Right cardiac atrium (tissue), 5 donors: ENCODE data around the gene TALDO1. TPM values are rescaled to one million over a fixed set of nuclear protein-coding genes. Genes with fewer than 3 reads are reported as not detected.

Experiments used
- ATAC-seq, 2 donors: fragments of 200-7000 bp; cut with Tn5 transposase; one replicate each; pipeline versions ENCODE4 v1.8.0 to v1.9.1; 2020; ENCODE audit warnings: moderate library complexity in 2 of 2, mild to moderate bottlenecking in 1 of 2
- DNase-seq, 3 donors: peaks; one replicate each; pipeline ENCODE4 v3.0.0-alpha.2; 2020
- H3K27ac ChIP-seq: one replicate; pipeline ENCODE4 v1.5.1; 2013; ENCODE audit warnings: mild to moderate bottlenecking, low read length, control low read depth, moderate library complexity
- H3K27me3 ChIP-seq: one replicate; pipeline ENCODE4 v1.6.1; 2013; ENCODE audit not compliant: control insufficient read depth, insufficient read depth
- H3K4me1 ChIP-seq: one replicate; pipeline ENCODE4 v1.6.1; 2013; ENCODE audit warnings: low read length; ENCODE audit not compliant: control insufficient read depth, insufficient read depth
- H3K4me3 ChIP-seq: one replicate; pipeline ENCODE4 v1.5.1; 2013; ENCODE audit warnings: low read length, control low read depth
- H3K9me3 ChIP-seq: one replicate; pipeline ENCODE4 v1.6.1; 2013; ENCODE audit warnings: low read length; ENCODE audit not compliant: control insufficient read depth
- WGBS: extraction: QIAGEN DNeasy Blood & Tissue Kit; methylation state at CpG from one replicate; pipeline ENCODE4 v1.1.7; 2013; 5-methylcytosine and 5-hydroxymethylcytosine counted together
- intact Hi-C, 4 donors: fragments of 100-400 bp; cut with DNase I; formaldehyde crosslinking; loops; one replicate each; pipeline versions ENCODE4 v1.11.0 to v1.14.0; 2022 to 2023
- polyA plus RNA-seq: library from polyadenylated mRNA; stranded (reverse); fragments of 200-250 nt; gene quantifications from one replicate; pipeline ENCODE4 v1.2.3, GENCODE V29; 2013
- total RNA-seq, 4 donors: library from RNA; stranded (reverse); fragmentation: NEBNext Ultra II Directional; extraction: Animal tissue kit (Norgen Biotek cat#: 25700); gene quantifications; one replicate each; pipeline ENCODE4 v1.2.1, GENCODE V29; 2021
- donor health status: healthy with polysubstance abuse.
- donor health status: DM: no; HTN: yes; CAD: no.
- donor health status: DM: no; HTN: no; CAD: no.
- donor health status: DM: no; HTN: yes; CAD: no; lungs with severe emphysema.
- donor health status: DM: yes; HTN: yes; CAD: no.

The TALDO1 gene
- total and polyA plus RNA-seq, 5 donors = 82.3 to 99.9 (median 94.7) TPM

DNA sequence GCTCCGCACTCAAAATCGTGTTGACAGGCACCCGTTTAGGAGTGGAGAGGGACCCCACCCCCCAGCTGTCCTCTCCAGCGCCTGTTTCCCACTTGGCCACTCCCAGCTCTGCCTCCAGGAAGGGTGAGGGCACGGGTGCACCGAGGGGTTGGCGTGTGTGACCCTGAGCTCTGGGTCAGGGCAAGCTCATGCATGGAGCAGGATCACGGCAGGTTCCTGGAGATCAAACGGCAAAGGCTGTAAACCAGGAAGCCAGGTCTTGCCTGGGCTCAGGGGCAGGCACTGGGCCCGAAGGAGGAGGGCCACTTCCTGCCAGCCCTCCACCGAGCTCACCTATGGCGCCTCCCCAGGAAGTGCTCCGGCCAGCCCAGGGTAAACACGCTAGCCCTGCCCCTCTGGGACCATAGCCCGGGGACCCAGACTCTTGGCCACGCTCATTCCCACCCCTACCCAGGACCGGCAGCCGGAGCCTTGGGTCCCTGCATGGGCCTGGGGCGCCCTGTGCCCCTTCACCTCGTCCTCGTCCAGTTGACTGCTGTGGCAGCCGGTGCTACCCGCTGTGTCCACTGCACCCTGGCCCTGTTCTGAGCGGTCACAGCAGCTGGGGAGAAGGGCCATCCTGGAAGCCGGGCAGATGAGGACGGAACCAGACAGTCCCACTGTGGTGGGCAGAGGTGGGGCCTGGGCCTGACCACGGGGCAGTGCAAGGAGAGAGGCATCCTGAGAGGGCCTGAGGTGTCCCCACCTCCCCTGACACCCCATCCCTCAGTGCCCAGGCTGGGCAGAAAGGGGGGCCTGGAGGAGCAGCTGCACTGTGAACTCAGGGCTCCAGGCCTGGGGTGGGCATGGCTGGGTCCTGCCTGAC lies 42.3 kb upstream of the TALDO1 start:
- DNase-seq (peak in 2 of 3 donors; percentile 54 to 56), ATAC-seq (peak; percentile 13 to 20)
- 66% methylated on average over 27 of the region's 27 CpGs for WGBS
- H3K9me3 ChIP-seq = no peaks in the 10 kb centered on the region
- intact Hi-C loops = no loop called here
- no peaks in the 10 kb centered on the region for H3K27me3 ChIP-seq
- no peak overlapping the region for H3K4me3 ChIP-seq
- no peak overlapping the region for H3K27ac ChIP-seq
- no peaks in the 10 kb centered on the region for H3K4me1 ChIP-seq

DNA sequence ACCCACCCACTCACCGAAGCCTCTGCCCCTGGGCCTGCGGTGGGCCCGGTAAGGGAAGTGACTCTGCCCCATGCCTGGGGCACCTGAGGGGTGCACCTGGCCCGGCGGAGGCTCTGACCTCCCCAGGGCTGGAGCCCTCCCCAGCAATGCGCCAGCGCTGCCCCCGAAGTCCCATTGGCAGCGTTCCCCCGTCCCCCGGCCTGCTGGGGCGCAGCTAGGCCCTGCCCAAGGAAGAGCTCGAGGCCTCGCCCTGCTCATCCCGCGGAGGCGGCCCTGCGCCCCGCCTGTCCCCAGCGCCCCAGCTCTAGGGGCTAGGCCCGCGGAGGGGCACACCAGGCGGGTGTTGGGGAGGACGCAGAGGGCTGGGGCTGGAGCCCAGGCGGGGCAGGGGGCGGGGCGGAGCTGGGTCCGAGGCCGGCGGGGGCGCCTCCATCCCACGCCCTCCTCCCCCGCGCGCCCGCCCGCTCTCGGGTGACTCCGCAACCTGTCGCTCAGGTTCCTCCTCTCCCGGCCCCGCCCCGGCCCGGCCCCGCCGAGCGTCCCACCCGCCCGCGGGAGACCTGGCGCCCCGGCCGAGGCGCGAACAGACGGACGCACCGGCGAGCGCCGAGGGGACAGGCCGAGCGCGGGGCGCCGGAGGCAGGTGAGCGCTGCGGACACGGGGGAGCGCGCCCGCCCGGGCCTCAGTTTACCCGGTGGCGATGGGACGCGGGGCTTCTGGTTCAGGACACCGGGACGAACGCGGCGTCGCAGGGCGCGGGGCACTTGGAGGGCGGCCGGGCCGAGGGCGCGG lies 41.4 kb upstream of the TALDO1 start, which contains the start of gene EPS8L2:
EPS8L2 (plus strand) TSS at position 586 of the 793 bp plus-strand sequence. CDS start 3,177 bp downstream, outside the sequence.
- no peaks in the 10 kb centered on the region for H3K4me1 ChIP-seq
- DNase-seq (peak in 2 of 3 donors; percentile 63 to 67), ATAC-seq (peak; percentile 1 to 18)
- H3K27ac ChIP-seq = no peak within 1 kb of the TSS
- no peaks in the 10 kb centered on the region for H3K27me3 ChIP-seq
- peak within 1 kb of the TSS; percentile 32 for H3K4me3 ChIP-seq
- H3K9me3 ChIP-seq = no peaks in the 10 kb centered on the region
- intact Hi-C loops = no loop called here
- WGBS = 9% methylated on average over 90 of the region's 90 CpGs

DNA sequence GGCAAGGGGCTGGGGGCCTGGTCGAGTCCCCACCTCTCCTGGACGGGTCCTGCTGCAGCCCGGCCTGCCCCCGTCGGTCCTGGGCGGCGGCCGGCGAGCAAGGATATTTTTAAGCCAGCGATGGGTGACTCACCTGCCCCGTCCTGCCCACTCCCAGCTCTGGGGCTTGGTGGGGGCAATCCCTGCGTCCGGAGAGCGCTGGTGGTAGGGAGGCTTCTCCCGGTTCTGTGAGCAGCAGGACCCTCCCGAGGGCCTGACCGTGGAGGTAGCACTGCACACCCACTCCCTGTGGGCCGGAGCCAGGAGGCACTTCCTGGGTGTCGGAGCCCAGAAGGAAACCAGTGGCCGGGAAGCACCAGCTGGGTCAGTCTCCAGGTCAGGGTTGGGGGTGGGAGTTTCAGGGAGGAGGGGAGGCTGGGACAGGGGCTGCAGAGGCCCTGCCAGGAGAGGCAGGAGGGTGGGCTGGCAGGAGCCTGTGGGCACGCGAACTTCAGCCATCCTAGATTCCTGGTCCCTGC lies 40.8 kb upstream of the TALDO1 start:
- intact Hi-C loops = no loop called here
- DNase-seq (peak in 1 of 3 donors; percentile 70), ATAC-seq (peak in 1 of 2 donors; percentile 27)
- no peaks in the 10 kb centered on the region for H3K4me1 ChIP-seq
- no peak overlapping the region for H3K27ac ChIP-seq
- 11% methylated on average over 22 of the region's 22 CpGs for WGBS
- no peaks in the 10 kb centered on the region for H3K27me3 ChIP-seq
- peak overlapping the region; percentile 32 for H3K4me3 ChIP-seq
- H3K9me3 ChIP-seq = no peaks in the 10 kb centered on the region

DNA sequence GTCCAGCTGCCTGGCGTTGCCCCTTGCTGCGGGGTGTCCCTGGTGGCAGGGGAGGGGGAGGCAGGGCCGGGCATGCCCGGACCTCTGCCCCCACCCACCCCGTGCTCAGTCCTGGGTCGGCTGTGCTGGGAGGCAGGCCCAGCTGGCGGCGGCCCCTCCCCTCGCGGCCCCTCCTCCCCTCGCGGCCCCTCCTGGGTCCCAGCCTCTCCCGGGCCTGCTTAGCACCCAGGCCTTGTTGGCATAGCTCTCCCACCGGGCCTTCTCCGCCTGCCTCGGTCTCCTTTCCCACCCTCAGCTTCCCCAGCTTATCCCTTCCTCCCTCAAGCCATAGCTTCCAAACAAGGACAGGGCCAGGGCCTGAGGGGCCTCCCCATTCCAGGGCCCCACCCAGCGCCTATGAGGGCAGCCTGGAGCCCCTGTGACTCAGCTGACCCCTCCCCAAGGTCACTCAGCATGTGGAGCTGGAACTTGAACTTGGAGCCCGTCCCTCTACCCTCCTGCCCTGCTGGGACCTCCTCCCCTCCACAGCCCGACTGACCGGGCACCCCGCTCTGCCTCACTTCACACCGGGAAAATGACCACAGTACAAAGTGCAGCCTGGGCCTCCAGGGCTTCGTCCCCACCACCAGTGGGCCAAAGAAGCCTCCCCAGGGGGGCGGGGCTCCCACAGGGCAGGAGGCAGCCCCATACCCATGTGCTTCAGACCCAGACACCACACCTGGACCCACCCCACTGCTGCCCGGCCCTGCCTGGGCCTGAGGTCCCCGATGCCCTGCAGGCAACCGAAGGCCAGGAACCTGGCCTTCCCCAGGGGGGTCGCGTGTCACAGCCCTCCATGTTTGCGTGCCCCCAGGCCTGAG lies 40.1 kb upstream of the TALDO1 start:
- Histone ChIP-seq H3K27ac (no peak overlapping the region), H3K27me3 (no peaks in the 10 kb centered on the region), H3K9me3 (no peaks in the 10 kb centered on the region), H3K4me1 (no peaks in the 10 kb centered on the region), H3K4me3 (peak overlapping the region; percentile 32)
- ATAC-seq (peak; percentile 40 to 49), DNase-seq (peak in 2 of 3 donors; percentile 73 to 81)
- intact Hi-C loops = no loop called here
- 42% methylated on average over 30 of the region's 30 CpGs for whole genome bisulfite sequencing

DNA sequence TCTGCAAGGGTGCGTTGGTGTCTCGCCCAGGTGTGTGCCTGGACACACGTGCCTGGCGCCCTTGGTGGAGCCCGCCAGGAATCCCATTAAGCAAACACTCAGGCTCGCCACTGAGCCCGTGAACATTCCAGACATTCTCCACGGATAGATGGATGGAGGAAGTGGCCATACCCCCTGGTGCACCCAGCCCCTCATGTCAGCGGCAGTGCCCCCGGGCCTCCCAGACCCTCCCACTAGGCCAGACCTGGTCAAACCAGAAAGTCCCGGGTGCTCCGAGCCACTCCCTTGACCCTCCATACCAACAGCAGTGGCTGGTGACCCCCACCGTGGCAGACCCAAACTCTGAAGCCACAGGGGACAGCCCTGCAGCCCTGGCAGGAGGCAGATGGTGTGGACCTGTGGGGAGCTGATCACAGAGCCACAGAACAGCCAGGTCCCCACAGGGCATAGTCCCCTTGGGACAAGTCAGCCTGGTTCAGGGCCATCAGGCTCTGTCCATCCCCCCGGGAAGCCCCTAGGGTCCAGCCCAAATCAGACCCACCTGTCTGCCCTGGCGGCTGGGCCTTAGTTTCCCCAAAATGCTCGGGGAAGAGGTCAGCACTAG lies 39.3 kb upstream of the TALDO1 start:
- intact Hi-C loops = no loop called here
- WGBS = 83% methylated on average over 16 of the region's 16 CpGs
- Histone ChIP-seq H3K27me3 (no peaks in the 10 kb centered on the region), H3K9me3 (no peaks in the 10 kb centered on the region), H3K4me3 (no peak overlapping the region), H3K4me1 (no peaks in the 10 kb centered on the region), H3K27ac (no peak overlapping the region)
- ATAC-seq (no peak), DNase-seq (peak in 1 of 3 donors; percentile 51)

DNA sequence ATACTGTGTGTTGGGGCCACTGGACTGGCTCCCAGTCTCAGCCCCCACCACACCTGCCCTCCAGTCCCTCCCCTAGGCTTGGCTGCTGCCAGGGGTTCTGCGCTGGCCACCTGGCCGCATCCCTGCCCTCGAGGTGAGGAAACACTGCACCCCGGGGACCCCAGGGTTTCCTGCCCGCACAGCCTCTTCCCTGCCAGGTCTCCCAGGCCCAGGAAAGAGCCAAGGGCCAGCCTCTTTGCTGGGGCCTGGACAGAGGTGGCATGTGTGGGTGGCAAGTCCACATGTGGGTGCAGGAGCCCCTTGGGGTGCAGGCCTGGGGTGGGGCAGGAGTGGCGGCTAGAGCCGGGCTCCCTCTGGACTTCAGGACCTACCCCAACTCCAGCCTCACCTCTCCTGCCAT lies 38.8 kb upstream of the TALDO1 start:
- Histone ChIP-seq H3K4me1 (no peaks in the 10 kb centered on the region), H3K9me3 (no peaks in the 10 kb centered on the region), H3K4me3 (no peak overlapping the region), H3K27ac (no peak overlapping the region), H3K27me3 (no peaks in the 10 kb centered on the region)
- WGBS = 75% methylated on average over 7 of the region's 7 CpGs
- intact Hi-C loops = no loop called here
- ATAC-seq = no peak
- DNase-seq = peak in 1 of 3 donors; percentile 35

DNA sequence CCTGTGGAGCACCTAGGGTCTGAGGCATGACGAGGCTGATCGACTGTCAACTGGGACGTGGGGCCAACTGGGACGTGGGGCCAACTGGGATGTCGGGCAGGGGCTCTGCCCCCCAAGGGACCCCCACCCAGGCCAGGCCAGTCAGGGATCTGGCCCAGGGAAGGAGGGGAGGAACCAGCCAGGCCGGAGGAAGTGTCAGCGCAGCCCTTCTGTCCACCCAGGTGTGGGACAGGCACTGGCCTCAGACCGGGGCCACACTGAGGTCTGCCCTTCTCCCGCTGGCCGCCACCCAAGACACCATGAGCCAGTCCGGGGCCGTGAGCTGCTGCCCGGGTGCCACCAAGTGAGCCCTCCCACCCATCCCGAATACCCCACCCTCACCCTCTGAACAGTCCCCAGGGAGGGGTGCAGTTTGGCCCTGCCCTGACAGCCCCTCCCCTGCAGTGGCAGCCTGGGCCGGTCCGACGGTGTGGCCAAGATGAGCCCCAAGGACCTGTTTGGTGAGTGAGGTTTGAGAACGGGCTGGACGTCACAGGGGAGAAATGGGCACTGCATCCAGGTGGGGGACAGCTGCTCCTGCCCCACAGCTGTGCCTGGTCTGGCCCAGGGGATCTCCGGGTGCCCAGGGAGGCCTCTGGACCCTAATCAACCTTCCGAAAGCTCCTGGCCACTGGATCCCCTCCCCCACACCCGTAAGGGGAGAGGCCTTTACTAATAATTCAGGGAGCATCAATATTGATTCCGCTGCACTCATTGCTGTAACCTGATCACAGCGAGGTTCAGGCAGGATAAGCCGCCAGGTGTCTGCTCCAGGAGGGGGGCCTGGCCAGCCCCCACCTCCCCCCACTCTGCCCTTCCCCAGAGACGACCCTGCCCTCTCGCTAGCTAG lies 37.9 kb upstream of the TALDO1 start:
- DNase-seq = peak in 1 of 3 donors; percentile 31
- ATAC-seq = no peak
- Histone ChIP-seq H3K27ac (no peak overlapping the region), H3K9me3 (no peaks in the 10 kb centered on the region), H3K4me1 (no peaks in the 10 kb centered on the region), H3K4me3 (no peak overlapping the region), H3K27me3 (no peaks in the 10 kb centered on the region)
- intact Hi-C loops = no loop called here
- WGBS = 65% methylated on average over 27 of the region's 27 CpGs

DNA sequence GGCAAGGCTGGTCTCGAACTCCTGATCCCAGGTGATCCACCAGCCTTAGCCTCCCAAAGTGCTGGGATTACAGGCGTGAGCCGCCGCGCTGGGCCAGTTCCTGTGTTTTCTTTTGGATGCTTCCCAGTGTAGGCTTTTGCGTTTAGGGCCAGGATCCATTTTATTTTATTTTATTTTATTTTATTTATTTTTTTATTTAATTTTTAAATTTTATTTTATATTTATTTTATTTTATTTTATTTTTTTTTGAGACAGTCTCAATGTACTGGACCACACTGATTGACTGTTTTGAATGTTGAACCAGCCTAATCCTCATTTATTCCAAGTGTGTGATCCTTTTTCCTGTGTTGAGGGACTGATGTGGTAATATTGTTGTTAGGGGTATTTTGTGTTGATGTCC lies 32.8 kb upstream of the TALDO1 start:
- Histone ChIP-seq H3K4me3 (no peak overlapping the region), H3K27me3 (no peaks in the 10 kb centered on the region), H3K9me3 (no peaks in the 10 kb centered on the region), H3K4me1 (no peaks in the 10 kb centered on the region), H3K27ac (no peak overlapping the region)
- DNase-seq = no peak
- 96% methylated on average over 6 of the region's 6 CpGs for WGBS
- intact Hi-C loops = no loop called here
- ATAC-seq = no peak

DNA sequence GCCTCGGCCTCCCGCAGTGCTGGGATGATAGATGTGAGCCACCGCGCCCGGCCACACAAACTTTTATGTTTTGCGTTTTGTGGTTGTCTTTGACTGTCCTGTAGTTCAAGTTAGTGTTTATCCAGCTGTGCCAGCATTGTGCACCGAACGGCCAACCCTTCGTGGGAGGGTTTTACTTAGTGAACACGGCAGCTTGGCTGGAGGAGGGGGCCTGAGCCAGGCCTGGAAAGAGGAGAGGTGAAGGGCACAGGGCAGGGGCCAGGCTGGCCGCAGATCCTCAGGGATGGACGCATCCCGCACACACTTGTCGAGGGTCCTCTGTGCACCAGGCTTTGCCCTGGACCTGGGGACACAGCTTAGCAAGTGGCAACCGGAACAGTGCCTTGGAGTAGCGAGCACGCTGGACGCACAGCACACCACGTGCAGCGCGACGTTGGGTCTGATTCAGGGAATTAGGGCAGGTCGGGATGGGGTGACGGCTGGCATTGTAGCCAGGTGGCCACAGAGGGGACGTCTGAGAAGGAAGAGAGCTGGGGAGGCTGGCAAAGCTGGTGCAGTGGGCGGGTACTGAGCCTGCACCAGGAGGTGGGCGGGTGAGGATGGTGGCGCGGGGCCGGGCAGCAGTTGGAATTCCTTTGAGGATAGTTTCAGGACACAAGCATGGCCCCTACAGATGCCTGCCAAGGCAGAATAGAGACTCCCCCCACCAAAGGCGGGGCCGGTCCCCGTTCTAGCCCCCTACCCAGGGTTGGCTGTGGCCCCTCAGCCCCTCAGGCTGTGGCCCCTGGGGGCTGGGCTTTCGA lies 27.8 kb upstream of the TALDO1 start:
- ATAC-seq = no peak
- no peak overlapping the region for H3K4me3 ChIP-seq
- no peaks in the 10 kb centered on the region for H3K9me3 ChIP-seq
- no peaks in the 10 kb centered on the region for H3K27me3 ChIP-seq
- intact Hi-C loops = loop anchor here (5.0 to 10.0 kb wide), 3 partner anchors 55 to 165 kb away; no protein-coding TSS in a partner anchor
- H3K4me1 ChIP-seq = no peaks in the 10 kb centered on the region
- DNase-seq = peak in 1 of 3 donors; percentile 42
- H3K27ac ChIP-seq = no peak overlapping the region
- 83% methylated on average over 34 of the region's 34 CpGs for WGBS
